GM12872 (cell line): ENCODE measurements around the gene PSEN2.

Experiments
- TF ChIP-seq, protein P1 (sequence below): IDR thresholded peaks from 3 replicates; pipeline ENCODE4 v1.5.1; 2011; ENCODE audit warnings: low read depth, mild to moderate bottlenecking, low read length, moderate library complexity; ENCODE audit not compliant: insufficient read depth

The PSEN2 gene

DNA sequence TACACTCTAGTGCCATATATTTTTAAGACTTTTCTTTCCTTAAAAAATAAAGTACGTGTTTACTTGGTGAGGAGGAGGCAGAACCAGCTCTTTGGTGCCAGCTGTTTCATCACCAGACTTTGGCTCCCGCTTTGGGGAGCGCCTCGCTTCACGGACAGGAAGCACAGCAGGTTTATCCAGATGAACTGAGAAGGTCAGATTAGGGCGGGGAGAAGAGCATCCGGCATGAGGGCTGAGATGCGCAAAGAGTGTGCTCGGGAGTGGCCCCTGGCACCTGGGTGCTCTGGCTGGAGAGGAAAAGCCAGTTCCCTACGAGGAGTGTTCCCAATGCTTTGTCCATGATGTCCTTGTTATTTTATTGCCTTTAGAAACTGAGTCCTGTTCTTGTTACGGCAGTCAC is 25.2 kb downstream of the PSEN2 start:
- TF ChIP-seq, protein P1, sequence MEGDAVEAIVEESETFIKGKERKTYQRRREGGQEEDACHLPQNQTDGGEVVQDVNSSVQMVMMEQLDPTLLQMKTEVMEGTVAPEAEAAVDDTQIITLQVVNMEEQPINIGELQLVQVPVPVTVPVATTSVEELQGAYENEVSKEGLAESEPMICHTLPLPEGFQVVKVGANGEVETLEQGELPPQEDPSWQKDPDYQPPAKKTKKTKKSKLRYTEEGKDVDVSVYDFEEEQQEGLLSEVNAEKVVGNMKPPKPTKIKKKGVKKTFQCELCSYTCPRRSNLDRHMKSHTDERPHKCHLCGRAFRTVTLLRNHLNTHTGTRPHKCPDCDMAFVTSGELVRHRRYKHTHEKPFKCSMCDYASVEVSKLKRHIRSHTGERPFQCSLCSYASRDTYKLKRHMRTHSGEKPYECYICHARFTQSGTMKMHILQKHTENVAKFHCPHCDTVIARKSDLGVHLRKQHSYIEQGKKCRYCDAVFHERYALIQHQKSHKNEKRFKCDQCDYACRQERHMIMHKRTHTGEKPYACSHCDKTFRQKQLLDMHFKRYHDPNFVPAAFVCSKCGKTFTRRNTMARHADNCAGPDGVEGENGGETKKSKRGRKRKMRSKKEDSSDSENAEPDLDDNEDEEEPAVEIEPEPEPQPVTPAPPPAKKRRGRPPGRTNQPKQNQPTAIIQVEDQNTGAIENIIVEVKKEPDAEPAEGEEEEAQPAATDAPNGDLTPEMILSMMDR, result no peak

DNA sequence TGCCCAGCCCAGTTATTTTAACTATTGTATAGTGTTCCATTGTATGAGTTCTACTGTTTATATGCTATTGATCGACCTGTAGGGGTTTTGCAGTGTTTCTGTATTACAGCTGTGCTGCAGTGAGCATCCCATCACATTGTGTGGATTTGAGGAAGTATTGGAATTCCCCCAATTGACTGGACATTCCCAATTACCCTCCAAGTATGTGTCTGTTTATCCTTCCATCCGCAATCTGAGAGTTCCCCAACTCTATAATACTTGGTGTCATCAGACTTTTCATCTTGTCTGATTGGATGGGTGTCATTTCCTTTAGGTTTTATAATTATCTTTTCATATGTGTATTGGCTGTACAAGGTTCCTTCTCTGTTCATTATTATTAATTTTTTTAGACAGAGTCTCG is 27.8 kb downstream of the PSEN2 start:
- TF ChIP-seq, protein P1, result no peak

DNA sequence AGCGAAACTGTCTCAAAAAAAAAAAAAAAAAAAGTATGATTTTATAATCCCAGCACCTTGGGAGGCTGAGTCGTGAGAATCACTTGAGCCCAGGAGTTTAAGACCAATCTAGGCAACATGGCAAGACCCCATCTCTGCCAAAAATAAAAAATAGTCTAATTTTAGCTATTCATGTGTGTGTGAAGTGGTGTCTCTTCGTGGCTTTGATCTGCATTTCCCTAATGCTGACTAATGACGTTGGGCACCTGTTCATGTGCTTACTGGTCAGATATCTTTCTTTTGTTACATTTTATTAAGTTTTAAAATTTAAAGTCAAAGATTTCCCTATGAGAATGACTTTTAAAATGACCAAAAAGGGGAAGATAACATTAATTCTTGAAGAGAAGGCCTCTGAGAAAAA is 31.0 kb downstream of the PSEN2 start:
- TF ChIP-seq, protein P1, result no peak

DNA sequence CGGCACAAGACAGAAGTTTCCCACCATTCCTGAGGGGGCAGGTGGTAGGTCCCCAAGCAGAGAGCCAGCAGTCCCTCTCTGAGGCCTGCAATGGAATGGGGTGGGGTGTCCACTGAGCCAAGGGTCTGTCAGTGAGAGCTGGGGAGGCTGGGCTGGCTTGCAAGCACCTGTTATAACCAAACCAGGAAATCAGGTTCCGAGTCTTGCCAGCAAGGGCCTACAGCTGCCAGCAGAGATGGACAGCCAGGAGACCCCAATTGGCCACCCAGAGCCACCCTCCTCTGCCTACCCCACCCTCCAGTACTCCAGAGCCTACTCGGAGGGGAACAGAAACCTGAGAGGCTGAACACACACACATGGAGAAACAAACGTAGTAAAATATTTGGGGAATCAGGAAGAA is 32.2 kb downstream of the PSEN2 start:
- TF ChIP-seq, protein P1, result no peak

DNA sequence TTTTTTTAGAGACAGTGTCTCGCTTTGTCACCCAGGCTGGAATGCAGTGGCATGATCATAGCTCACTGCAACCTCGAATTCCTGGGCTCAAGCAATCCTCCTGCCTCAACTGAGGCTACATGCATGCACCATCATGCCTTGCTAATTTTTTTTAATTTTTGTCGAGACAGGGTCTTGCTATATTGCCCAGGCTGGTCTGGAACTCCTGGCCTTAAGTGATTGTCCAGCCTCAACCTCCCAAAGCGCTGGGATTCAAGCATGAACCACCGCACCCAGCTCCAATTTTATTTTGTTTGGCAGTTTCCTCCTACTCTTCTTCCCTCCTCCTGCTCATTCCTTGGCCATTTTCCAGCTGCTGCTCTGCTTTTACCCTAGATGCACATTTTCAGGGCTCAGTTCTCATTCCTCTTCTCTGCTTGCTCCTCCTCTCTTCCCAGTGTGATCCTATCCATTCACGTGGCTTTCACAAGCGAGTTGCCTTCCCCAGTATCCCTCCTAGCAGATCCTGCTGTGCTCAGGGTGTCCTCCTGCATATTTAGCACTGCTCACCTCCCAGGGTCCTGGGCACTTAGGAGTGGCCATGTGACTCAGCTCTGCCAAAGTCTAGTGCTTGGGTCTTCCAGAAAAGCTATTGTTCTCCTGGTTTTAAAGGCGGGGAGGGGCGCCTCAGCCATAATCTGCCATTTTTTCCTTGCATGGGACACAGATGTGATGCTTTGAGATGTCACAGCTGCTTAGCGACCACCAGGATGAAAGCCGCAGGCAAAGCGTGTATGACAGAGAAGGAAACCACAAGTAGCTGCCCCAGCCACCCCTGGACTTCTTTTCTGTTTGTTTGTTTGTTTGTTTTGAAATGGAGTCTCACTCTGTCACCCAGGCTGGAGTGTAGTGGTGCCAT is 33.7 kb downstream of the PSEN2 start:
- TF ChIP-seq, protein P1, result no peak

DNA sequence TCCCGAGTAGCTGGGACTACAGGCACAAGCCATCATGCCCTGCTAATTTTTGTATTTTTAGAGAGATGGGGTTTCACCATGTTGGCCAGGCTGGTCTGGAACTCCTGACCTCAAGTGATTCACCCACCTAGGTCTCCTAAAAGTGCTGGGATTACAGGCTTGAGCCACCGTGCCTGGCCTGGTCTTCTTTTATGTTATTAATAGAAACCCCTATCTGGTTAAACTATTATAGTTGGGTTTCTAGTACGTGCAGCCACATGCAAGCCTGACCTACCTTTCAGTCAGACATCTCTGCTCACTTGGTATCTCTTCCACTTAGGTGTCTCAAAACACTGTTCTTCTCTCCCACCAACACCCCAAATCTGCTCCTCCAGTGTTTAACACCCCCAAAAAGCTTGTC is 34.4 kb downstream of the PSEN2 start:
- TF ChIP-seq, protein P1, result no peak

DNA sequence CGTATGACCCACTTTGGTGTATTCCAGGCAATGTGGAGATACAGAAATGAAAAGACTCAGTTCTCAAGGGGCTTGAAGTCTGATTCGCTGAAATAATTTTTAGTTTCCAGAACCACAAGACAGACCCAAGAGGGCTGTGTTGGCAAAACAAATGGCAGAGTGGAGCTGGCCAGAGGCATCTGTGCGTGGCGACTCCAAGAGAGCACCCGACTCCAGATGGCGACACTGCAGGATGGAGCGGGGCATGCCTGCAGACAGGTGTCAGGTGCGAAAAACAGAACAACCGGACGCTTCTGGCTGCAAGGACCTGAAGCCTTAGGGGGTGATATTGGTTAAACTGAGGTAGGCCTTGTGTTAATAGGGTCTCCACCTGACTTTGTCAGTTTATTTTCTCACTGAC is 38.0 kb downstream of the PSEN2 start:
- TF ChIP-seq, protein P1, result no peak

DNA sequence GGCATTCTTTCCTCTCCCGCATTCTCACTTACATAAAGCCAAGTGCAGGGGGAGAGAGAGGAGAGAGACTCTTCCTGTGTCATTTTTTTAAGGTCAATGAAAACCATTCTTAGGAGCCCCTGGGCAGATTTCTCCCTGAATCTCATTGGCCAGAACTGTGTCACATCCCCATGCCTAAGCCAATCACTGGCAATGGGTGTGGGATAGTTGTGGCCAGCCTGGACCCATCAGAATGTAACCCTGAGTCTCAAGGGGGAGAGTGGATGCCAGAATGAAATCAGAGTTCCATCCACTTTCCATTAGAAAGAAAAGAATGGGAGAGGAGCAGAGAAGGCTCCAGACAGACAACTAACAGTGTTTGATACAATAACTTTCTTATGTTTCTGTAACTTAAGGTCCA is 38.5 kb downstream of the PSEN2 start:
- TF ChIP-seq, protein P1, result no peak
